Right lobe of liver (tissue), 6 donors: Measurements from ENCODE around the gene PMEPA1. TPM values are rescaled to one million over a fixed set of nuclear protein-coding genes. Genes with fewer than 3 reads are reported as not detected.

Source experiments
- ATAC-seq, 4 donors: fragments of 200-7000 bp; cut with Tn5 transposase; one replicate each; pipeline ENCODE4 v1.9.1; 2020; ENCODE audit warnings: mild to moderate bottlenecking in 4 of 4, moderate library complexity in 4 of 4
- DNase-seq, 3 donors: peaks; one replicate each; pipeline ENCODE4 v3.0.0-alpha.2; 2020
- H3K27ac ChIP-seq, 3 donors: fragments of 200-600 bp; one replicate each; pipeline ENCODE4 v1.8.0; 2022
- H3K27me3 ChIP-seq, 2 donors: fragments of 200-600 bp; one replicate each; pipeline ENCODE4 v1.8.0; 2022
- H3K36me3 ChIP-seq, 4 donors: fragments of 200-600 bp; sonication (generic) in 1 of 4; one replicate each; pipeline versions ENCODE4 v1.5.1 to v1.8.0; 2017 to 2022; ENCODE audit warnings: control low read depth in 1 of 4
- H3K4me1 ChIP-seq, 4 donors: fragments of 200-600 bp; sonication (generic) in 1 of 4; one replicate each; pipeline versions ENCODE4 v1.5.1 to v1.8.0; 2017 to 2022; ENCODE audit warnings: control low read depth in 1 of 4
- H3K4me3 ChIP-seq, 3 donors: fragments of 200-600 bp; one replicate each; pipeline ENCODE4 v1.8.0; 2022
- H3K9me3 ChIP-seq, 4 donors: fragments of 200-600 bp; sonication (generic) in 1 of 4; one replicate each; pipeline versions ENCODE4 v1.5.1 to v1.8.0; 2017 to 2022; ENCODE audit warnings: control low read depth in 1 of 4
- CTCF ChIP-seq, 4 donors: fragments of 200-600 bp in 3 of 4; fragments of 450-650 bp in 1 of 4; IDR thresholded peaks; one replicate each; pipeline versions ENCODE4 v1.5.1 to v1.8.0; 2016 to 2022; ENCODE audit warnings: antibody characterized with exemption in 4 of 4, mild to moderate bottlenecking in 2 of 4
- POLR2A ChIP-seq: fragments of 450-650 bp; IDR thresholded peaks from one replicate; pipeline ENCODE4 v1.6.1; 2017; ENCODE audit warnings: antibody characterized with exemption, mild to moderate bottlenecking
- WGBS: methylation state at CpG from one replicate; pipeline ENCODE4 v1.1.6; 2018; ENCODE audit warnings: low coverage, low lambda C conversion rate; ENCODE audit not compliant: insufficient coverage; ENCODE audit errors: missing lambda C conversion rate; 5-methylcytosine and 5-hydroxymethylcytosine counted together
- intact Hi-C, 2 donors: fragments of 100-400 bp; cut with DNase I; formaldehyde crosslinking; loops; one replicate each; pipeline versions ENCODE4 v1.11.2 to v1.14.1; 2022
- total RNA-seq, 6 experiments: library from RNA; depleted of rRNA in 2 of 6; stranded (reverse); fragments of >200 nt in 2 of 6; fragmentation: NEBNext Ultra II Directional in 3 of 6; extraction: Animal tissue kit (Norgen Biotek cat#: 25700) in 3 of 6; gene quantifications; one replicate each; pipeline versions ENCODE4 v1.1.0 to v1.2.4, GENCODE V29; 2016 to 2023
- donor health status: DM: no; HTN: yes; CAD: no.
- donor health status: DM: no; HTN: no; CAD: no.
- donor health status: DM: no; HTN: no; CAD: no.
- donor health status: DM: no; HTN: yes; CAD: no.
- donor health status: DM: no; HTN: yes; CAD: no.

The PMEPA1 gene
- total RNA-seq, 6 experiments from 2014 or later: 0.50 to 2.3 (median 1.4) TPM

DNA sequence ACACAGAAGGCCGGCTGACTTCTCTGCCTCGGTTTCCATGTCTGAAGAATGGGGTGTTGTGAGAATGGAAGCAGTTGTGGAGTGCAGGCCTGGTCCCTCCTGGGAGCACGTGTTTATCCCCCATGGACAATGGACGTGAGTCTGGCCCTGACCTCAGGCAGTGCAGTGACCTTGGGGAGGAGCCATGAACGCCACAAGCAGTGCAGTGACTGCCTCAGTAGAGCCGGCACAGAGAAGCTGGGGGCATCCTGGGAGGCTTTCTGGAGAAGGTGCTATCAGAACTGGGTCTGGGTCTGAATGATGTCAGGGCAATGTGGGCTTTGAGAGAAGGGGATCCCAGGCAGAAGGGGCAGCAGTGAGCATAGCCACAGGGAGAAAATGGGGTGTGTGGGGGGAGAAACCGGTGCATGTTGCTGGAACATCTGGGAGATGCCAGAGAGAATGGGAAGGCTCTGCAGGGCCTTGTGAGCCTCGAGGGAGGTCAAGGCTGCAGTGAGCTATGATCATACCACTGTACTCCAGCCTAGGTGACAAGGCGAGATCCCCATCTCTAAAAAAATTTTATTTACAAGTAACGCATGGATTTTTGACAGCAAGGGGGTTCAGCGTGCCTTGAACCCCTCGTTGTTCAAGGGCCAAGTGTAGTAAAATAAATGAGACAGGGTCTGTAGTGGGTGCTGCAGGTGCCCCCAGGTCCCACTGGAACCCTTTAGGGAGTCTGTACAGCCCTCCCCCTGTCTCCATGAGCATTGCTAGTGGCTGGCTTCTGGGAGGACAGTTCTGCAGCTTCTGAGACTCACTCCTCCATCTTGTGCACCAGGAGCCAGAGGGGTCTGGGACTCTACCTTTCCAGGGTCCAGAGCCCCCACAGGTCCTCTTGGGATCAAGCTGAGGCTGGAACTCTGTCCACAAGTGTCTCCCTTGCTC is 62.5 kb downstream of the PMEPA1 start:
- H3K27ac ChIP-seq: no peak overlapping the region
- intact Hi-C loops: no loop called here
- H3K9me3 ChIP-seq: no peaks in the 10 kb centered on the region
- no peak overlapping the region for H3K4me3 ChIP-seq
- ATAC-seq: peak in 1 of 4 donors; percentile 31
- no peaks in the 10 kb centered on the region for H3K36me3 ChIP-seq
- no peaks in the 10 kb centered on the region for H3K27me3 ChIP-seq
- WGBS: 46% methylated on average over 8 of the region's 12 CpGs
- H3K4me1 ChIP-seq: no peaks in the 10 kb centered on the region
- no peak for DNase-seq
- TF ChIP-seq POLR2A (no peak), CTCF (IDR thresholded peaks at IDR 0.05) (no peak)

GRCh38 chr20:57638895-57639236 is 70.9 kb downstream of the PMEPA1 start:
- Histone ChIP-seq H3K36me3 (no peaks in the 10 kb centered on the region), H3K4me1 (no peaks in the 10 kb centered on the region), H3K27ac (no peak overlapping the region), H3K9me3 (no peaks in the 10 kb centered on the region), H3K4me3 (no peak overlapping the region), H3K27me3 (peaks cover 0 to 7% of the 10 kb centered on the region in 2 donors)
- 54% methylated on average over 5 of the region's 5 CpGs for WGBS
- DNase-seq: no peak
- TF ChIP-seq CTCF (IDR thresholded peaks at IDR 0.05) (no peak), POLR2A (no peak)
- ATAC-seq: no peak
- intact Hi-C loops: no loop called here

DNA sequence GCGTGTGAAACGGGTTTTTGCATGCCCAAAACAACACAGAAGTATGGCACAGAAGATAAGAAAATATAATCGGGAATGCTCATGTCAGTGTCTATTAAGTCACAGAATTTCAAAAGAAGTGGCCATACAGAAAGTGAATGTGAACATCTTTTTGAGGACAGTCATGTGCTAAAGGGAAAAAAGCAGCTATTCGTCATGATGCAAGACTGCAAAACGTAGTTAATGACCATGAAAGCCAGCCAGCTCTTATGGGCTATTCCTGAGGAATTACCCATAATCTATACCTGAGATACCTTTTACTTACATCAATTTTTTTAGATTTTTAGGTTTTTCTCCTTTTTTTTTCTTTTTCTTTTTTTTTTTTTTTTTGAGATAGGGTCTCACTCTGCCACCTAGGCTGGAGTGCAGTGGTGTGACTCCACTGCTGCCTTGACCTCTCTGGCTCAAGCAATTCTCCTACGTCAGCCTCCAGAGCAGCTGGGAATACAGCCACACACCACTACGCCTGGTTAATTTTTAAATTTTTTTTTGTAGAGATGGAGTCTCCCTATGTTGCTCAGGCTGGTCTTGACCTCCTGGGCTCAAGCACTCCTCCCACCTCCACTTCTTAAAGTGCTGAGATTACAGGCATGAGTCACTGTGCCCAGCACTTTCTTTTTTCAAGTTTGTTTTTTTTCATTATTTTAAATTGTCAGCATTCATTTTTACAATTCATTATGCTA is 71.5 kb downstream of the PMEPA1 start:
- H3K4me1 ChIP-seq: no peaks in the 10 kb centered on the region
- ATAC-seq: peak in 1 of 4 donors; percentile 28
- TF ChIP-seq POLR2A (no peak), CTCF (IDR thresholded peaks at IDR 0.05) (no peak)
- no peak overlapping the region for H3K4me3 ChIP-seq
- no peaks in the 10 kb centered on the region for H3K36me3 ChIP-seq
- H3K27me3 ChIP-seq: peaks cover 0 to 7% of the 10 kb centered on the region in 2 donors
- no peaks in the 10 kb centered on the region for H3K9me3 ChIP-seq
- intact Hi-C loops: no loop called here
- 37% methylated on average over 7 of the region's 7 CpGs for WGBS
- no peak for DNase-seq
- H3K27ac ChIP-seq: no peak overlapping the region

- intact Hi-C loops: no loop called here
- ATAC-seq (no peak), DNase-seq (no peak)
- H3K9me3 ChIP-seq: no peaks in the 10 kb centered on the region
- H3K27me3 ChIP-seq: no peaks in the 10 kb centered on the region
- TF ChIP-seq POLR2A: no peak
- no peak for TF ChIP-seq CTCF (IDR thresholded peaks at IDR 0.05)
- H3K4me3 ChIP-seq: no peak overlapping the region
- no CpG with 5 or more reads among the region's 2 CpGs for WGBS
- no peak overlapping the region for H3K27ac ChIP-seq
- H3K36me3 ChIP-seq: no peaks in the 10 kb centered on the region
- H3K4me1 ChIP-seq: no peaks in the 10 kb centered on the region
These were observed 75.8 kb downstream of the PMEPA1 start for GRCh38 chr20:57633945-57634491.
